Naive thymus-derived CD4-positive, alpha-beta T cell (primary cell): Measurements from ENCODE around the gene SLIT1. TPM values are rescaled to one million over a fixed set of nuclear protein-coding genes. Genes with fewer than 3 reads are reported as not detected.

Experiments used
- ATAC-seq: fragments of 150-1000 bp; cut with Tn5 transposase; 2 replicates; pipeline ENCODE4 v1.10.0; 2021; ENCODE audit warnings: mild to moderate bottlenecking, moderate library complexity
- CTCF ChIA-PET: fragments of 350-600 bp; sonication (Branson Sonifier 250); formaldehyde crosslinking; loops from one replicate; lab custom pipeline; 2021; ENCODE audit warnings: antibody characterized with exemption; lab: Charles Lee
- POLR2A ChIA-PET: fragments of 350-600 bp; sonication (Branson Sonifier 250); formaldehyde crosslinking; loops from one replicate; lab custom pipeline; 2021; ENCODE audit warnings: antibody characterized with exemption, inconsistent platforms; lab: Charles Lee
- DNase-seq, 9 donors: peaks; one replicate each; pipeline versions ENCODE4 v3.0.0 to v3.0.0-alpha.2; 2020 to 2022; ENCODE audit warnings: mixed read lengths in 1 of 9
- H3K27ac ChIP-seq: one replicate; pipeline ENCODE4 v1.7.0; 2013; ENCODE audit warnings: mild to moderate bottlenecking, low read depth, low read length, moderate library complexity
- H3K27me3 ChIP-seq, 2 donors: one replicate each; pipeline ENCODE4 v1.7.0; 2013; ENCODE audit warnings: low read length in 2 of 2, mild to moderate bottlenecking in 2 of 2, moderate library complexity in 2 of 2; ENCODE audit not compliant: control insufficient read depth in 2 of 2, insufficient read depth in 2 of 2
- H3K36me3 ChIP-seq, 3 experiments: 1 replicate in 2 of 3; 2 replicates in 1 of 3; pipeline ENCODE4 v1.7.0; 2013; ENCODE audit warnings: low read length in 3 of 3, mild to moderate bottlenecking in 3 of 3, moderate library complexity in 1 of 3; ENCODE audit not compliant: insufficient read depth in 3 of 3, control insufficient read depth in 2 of 3
- H3K4me1 ChIP-seq, 2 donors: one replicate each; pipeline ENCODE4 v1.7.0; 2013; ENCODE audit warnings: low read length in 2 of 2, mild to moderate bottlenecking in 2 of 2, moderate library complexity in 1 of 2; ENCODE audit not compliant: control insufficient read depth in 2 of 2, insufficient read depth in 2 of 2
- H3K4me3 ChIP-seq: 2 replicates; pipeline ENCODE4 v1.7.0; 2013; ENCODE audit warnings: mild to moderate bottlenecking, low read length
- H3K9me3 ChIP-seq, 3 experiments: 1 replicate in 2 of 3; 2 replicates in 1 of 3; pipeline ENCODE4 v1.7.0; 2013; ENCODE audit warnings: low read length in 3 of 3; ENCODE audit not compliant: control insufficient read depth in 2 of 3
- H3K27ac Mint-ChIP-seq, 9 donors: one replicate each; pipeline ENCODE4 v1.8.0; 2020 to 2022; ENCODE audit warnings: mixed read lengths in 9 of 9, mild to moderate bottlenecking in 8 of 9, moderate library complexity in 5 of 9, inconsistent platforms in 2 of 9
- H3K27me3 Mint-ChIP-seq, 5 donors: one replicate each; pipeline ENCODE4 v1.8.0; 2021 to 2022; ENCODE audit warnings: mixed read lengths in 5 of 5, mild to moderate bottlenecking in 1 of 5
- H3K36me3 Mint-ChIP-seq, 5 donors: one replicate each; pipeline ENCODE4 v1.8.0; 2020 to 2022; ENCODE audit warnings: mixed read lengths in 5 of 5, mild to moderate bottlenecking in 3 of 5, inconsistent platforms in 1 of 5
- H3K4me1 Mint-ChIP-seq, 7 donors: one replicate each; pipeline ENCODE4 v1.8.0; 2020 to 2022; ENCODE audit warnings: mixed read lengths in 7 of 7, mild to moderate bottlenecking in 3 of 7, inconsistent platforms in 1 of 7
- H3K4me3 Mint-ChIP-seq, 10 donors: one replicate each; pipeline ENCODE4 v1.8.0; 2020 to 2022; ENCODE audit warnings: mild to moderate bottlenecking in 10 of 10, mixed read lengths in 10 of 10, moderate library complexity in 6 of 10, inconsistent platforms in 2 of 10
- H3K9me3 Mint-ChIP-seq, 11 donors: one replicate each; pipeline ENCODE4 v1.8.0; 2020 to 2022; ENCODE audit warnings: mixed read lengths in 11 of 11, mild to moderate bottlenecking in 4 of 11, inconsistent platforms in 1 of 11, moderate library complexity in 1 of 11
- intact Hi-C, 2 donors: fragments of 100-400 bp; cut with micrococcal nuclease; formaldehyde crosslinking; loops; one replicate each; pipeline ENCODE4 v1.15.1; 2023
- polyA plus RNA-seq, 2 donors: library from polyadenylated mRNA; unstranded; fragments of 300-500 nt; fragmentation: Illumina TruSeq; gene quantifications; one replicate each; pipeline ENCODE4 v1.2.3, GENCODE V29; 2021
- total RNA-seq, 6 experiments: library from RNA in 5 of 6; stranded (reverse) in 5 of 6; gene quantifications; 1 replicate in 5 of 6; 2 replicates in 1 of 6; pipeline ENCODE4 v1.2.3 and lab custom pipeline; 2021 to 2026

SLIT1 gene
- total and polyA plus RNA-seq, 7 experiments from 2014 or later: 0.19 to 0.88 (median 0.44) TPM; not detected in 2

GRCh38 chr10:97195706-97196222, 10.0 kb upstream of the SLIT1 start:
- ChIA-PET POLR2A (no interaction called here), CTCF (interaction anchor here (1.1 to 2.7 kb wide), 3 partner anchors 13 to 16 kb away, joined by 4 to 10 read pairs (median 7); no protein-coding TSS in a partner anchor)
- H3K27ac Mint-ChIP-seq: peak overlapping the region in 2 of 9 donors; percentile 17 to 65
- Histone ChIP-seq H3K27me3 (peaks cover 2 to 4% of the 10 kb centered on the region in 2 donors), H3K27ac (peak overlapping the region; percentile 17), H3K36me3 (no peaks in the 10 kb centered on the region), H3K4me3 (peak overlapping the region; percentile 83), H3K4me1 (peaks cover 6% of the 10 kb centered on the region in 2 donors), H3K9me3 (no peaks in the 10 kb centered on the region)
- intact Hi-C loops: loop anchor here in 1 of 2 donors (1.0 kb wide), 3 partner anchors 15 to 158 kb away; no protein-coding TSS in a partner anchor
- DNase-seq: peak in 2 of 9 donors; percentile 1
- no peaks in the 10 kb centered on the region for H3K36me3 Mint-ChIP-seq
- H3K4me3 Mint-ChIP-seq: peak overlapping the region; percentile 83 to 94 (median 88)
- H3K4me1 Mint-ChIP-seq: peaks cover 0 to 11% (median 6%) of the 10 kb centered on the region in 7 donors
- peaks cover 19 to 75% (median 29%) of the 10 kb centered on the region in 5 donors for H3K27me3 Mint-ChIP-seq
- no peak for ATAC-seq
- peaks cover 0 to 1% (median 0%) of the 10 kb centered on the region in 11 donors for H3K9me3 Mint-ChIP-seq

- Mint-ChIP-seq H3K36me3 (no peaks in the 10 kb centered on the region), H3K27me3 (peaks cover 23 to 77% (median 46%) of the 10 kb centered on the region in 5 donors), H3K4me3 (peak overlapping the region in 1 of 10 donors; percentile 40), H3K27ac (no peak overlapping the region), H3K9me3 (peaks cover 0 to 1% (median 0%) of the 10 kb centered on the region in 11 donors), H3K4me1 (peaks cover 0 to 10% (median 6%) of the 10 kb centered on the region in 7 donors)
- ATAC-seq (no peak), DNase-seq (no peak)
- no peak overlapping the region for H3K27ac ChIP-seq
- no peaks in the 10 kb centered on the region for H3K36me3 ChIP-seq
- ChIA-PET POLR2A (no interaction called here), CTCF (interaction anchor here (0.7 kb wide), 1 partner anchor 1180 kb away, joined by 4 read pairs; no protein-coding TSS in a partner anchor)
- H3K27me3 ChIP-seq: peaks cover 2 to 4% of the 10 kb centered on the region in 2 donors
- no peaks in the 10 kb centered on the region for H3K9me3 ChIP-seq
- peaks cover 6% of the 10 kb centered on the region in 2 donors for H3K4me1 ChIP-seq
- H3K4me3 ChIP-seq: no peak overlapping the region
- intact Hi-C loops: no loop called here
Measured at GRCh38 chr10:97192952-97193435, 7.2 kb upstream of the SLIT1 start.

- DNase-seq (no peak), ATAC-seq (no peak)
- Mint-ChIP-seq H3K27ac (no peak overlapping the region), H3K4me1 (peaks cover 0 to 8% (median under 1%) of the 10 kb centered on the region in 7 donors), H3K4me3 (no peak overlapping the region), H3K9me3 (peaks cover 0 to 1% (median 0%) of the 10 kb centered on the region in 11 donors), H3K27me3 (peaks cover 35 to 72% (median 65%) of the 10 kb centered on the region in 5 donors), H3K36me3 (no peaks in the 10 kb centered on the region)
- ChIA-PET CTCF (interaction anchor here (0.6 kb wide), 1 partner anchor 104 kb away, joined by 3 read pairs; no protein-coding TSS in a partner anchor), POLR2A (no interaction called here)
- Histone ChIP-seq H3K27ac (no peak overlapping the region), H3K9me3 (no peaks in the 10 kb centered on the region), H3K27me3 (peaks cover 2 to 4% of the 10 kb centered on the region in 2 donors), H3K36me3 (no peaks in the 10 kb centered on the region), H3K4me1 (peaks cover under 1 to 1% of the 10 kb centered on the region in 2 donors), H3K4me3 (no peak overlapping the region)
- intact Hi-C loops: no loop called here
Measured at GRCh38 chr10:97190450-97190849, 4.7 kb upstream of the SLIT1 start.

- Histone ChIP-seq H3K4me1 (no peaks in the 10 kb centered on the region), H3K27me3 (peaks cover 2 to 4% of the 10 kb centered on the region in 2 donors), H3K27ac (no peak overlapping the region), H3K36me3 (no peaks in the 10 kb centered on the region), H3K9me3 (no peaks in the 10 kb centered on the region), H3K4me3 (no peak overlapping the region)
- Mint-ChIP-seq H3K4me3 (no peak overlapping the region), H3K4me1 (peaks cover 0 to 21% (median 8%) of the 10 kb centered on the region in 7 donors), H3K9me3 (peaks cover 0 to 3% (median 0%) of the 10 kb centered on the region in 11 donors), H3K27me3 (peaks cover 50 to 81% (median 77%) of the 10 kb centered on the region in 5 donors), H3K36me3 (peaks cover 0 to 7% (median 0%) of the 10 kb centered on the region in 5 donors), H3K27ac (no peak overlapping the region)
- intact Hi-C loops: no loop called here
- CTCF ChIA-PET: interaction anchor here (0.9 kb wide), 1 partner anchor 116 kb away, joined by 3 read pairs; no protein-coding TSS in a partner anchor
- POLR2A ChIA-PET: no interaction called here
- DNase-seq: no peak
- no peak for ATAC-seq
Measured at GRCh38 chr10:97188261-97188711, 2.5 kb upstream of the SLIT1 start.

GRCh38 chr10:97186911-97187310, 1.2 kb upstream of the SLIT1 start:
- H3K4me1 Mint-ChIP-seq: peaks cover 0 to 21% (median 8%) of the 10 kb centered on the region in 7 donors
- H3K4me3 Mint-ChIP-seq: peak overlapping the region in 2 of 10 donors; percentile 50 to 73
- no peaks in the 10 kb centered on the region for H3K27me3 ChIP-seq
- H3K27ac Mint-ChIP-seq: no peak overlapping the region
- ATAC-seq (peak; percentile 18), DNase-seq (no peak)
- ChIA-PET POLR2A (no interaction called here), CTCF (interaction anchor here (0.6 kb wide), 1 partner anchor 17 kb away, joined by 3 read pairs; no protein-coding TSS in a partner anchor)
- H3K36me3 ChIP-seq: no peaks in the 10 kb centered on the region
- H3K9me3 ChIP-seq: no peaks in the 10 kb centered on the region
- peaks cover 56 to 81% (median 73%) of the 10 kb centered on the region in 5 donors for H3K27me3 Mint-ChIP-seq
- intact Hi-C loops: no loop called here
- peaks cover 0 to 2% (median 0%) of the 10 kb centered on the region in 11 donors for H3K9me3 Mint-ChIP-seq
- H3K36me3 Mint-ChIP-seq: peaks cover 0 to 7% (median 0%) of the 10 kb centered on the region in 5 donors
- no peaks in the 10 kb centered on the region for H3K4me1 ChIP-seq
- no peak overlapping the region for H3K4me3 ChIP-seq
- no peak overlapping the region for H3K27ac ChIP-seq

GRCh38 chr10:97184971-97185325, 811 bp downstream of the SLIT1 start:
- Histone ChIP-seq H3K9me3 (no peaks in the 10 kb centered on the region), H3K27ac (no peak overlapping the region), H3K27me3 (no peaks in the 10 kb centered on the region), H3K36me3 (no peaks in the 10 kb centered on the region), H3K4me1 (no peaks in the 10 kb centered on the region), H3K4me3 (no peak overlapping the region)
- DNase-seq (no peak), ATAC-seq (no peak)
- ChIA-PET POLR2A (no interaction called here), CTCF (no interaction called here)
- peaks cover 54 to 87% (median 73%) of the 10 kb centered on the region in 5 donors for H3K27me3 Mint-ChIP-seq
- peaks cover 0 to 21% (median 8%) of the 10 kb centered on the region in 7 donors for H3K4me1 Mint-ChIP-seq
- peaks cover 0 to 2% (median 0%) of the 10 kb centered on the region in 11 donors for H3K9me3 Mint-ChIP-seq
- H3K36me3 Mint-ChIP-seq: peaks cover 0 to 7% (median 0%) of the 10 kb centered on the region in 5 donors
- no peak overlapping the region for H3K27ac Mint-ChIP-seq
- peak overlapping the region in 3 of 10 donors; percentile 52 to 72 (median 60) for H3K4me3 Mint-ChIP-seq
- intact Hi-C loops: no loop called here
